Left lung (tissue), 10 donors: ENCODE measurements around the gene CD82. TPM values are rescaled to one million over a fixed set of nuclear protein-coding genes. Genes with fewer than 3 reads are reported as not detected.

Experiments used
- ATAC-seq: fragments of 200-7000 bp; cut with Tn5 transposase; one replicate; pipeline ENCODE4 v1.9.1; 2020; ENCODE audit warnings: moderate library complexity
- DNase-seq, 4 donors: peaks; one replicate each; pipeline ENCODE4 v3.0.0-alpha.2; 2013 to 2020
- H3K27ac ChIP-seq, 2 donors: fragments of 200-600 bp; sonication (generic) in 1 of 2; one replicate each; pipeline versions ENCODE4 v1.5.0 to v1.8.0; 2020 to 2021
- H3K27me3 ChIP-seq, 2 donors: fragments of 200-600 bp; sonication (generic) in 1 of 2; one replicate each; pipeline versions ENCODE4 v1.5.0 to v1.8.0; 2020 to 2021
- H3K36me3 ChIP-seq, 2 donors: fragments of 200-600 bp; sonication (generic) in 1 of 2; one replicate each; pipeline versions ENCODE4 v1.5.0 to v1.8.0; 2020 to 2021
- H3K4me1 ChIP-seq, 2 donors: fragments of 200-600 bp; one replicate each; pipeline ENCODE4 v1.8.0; 2021
- H3K4me3 ChIP-seq, 2 donors: fragments of 200-600 bp; sonication (generic) in 1 of 2; one replicate each; pipeline versions ENCODE4 v1.5.0 to v1.8.0; 2020 to 2021; ENCODE audit warnings: mild to moderate bottlenecking in 1 of 2
- H3K9me3 ChIP-seq, 2 donors: fragments of 200-600 bp; sonication (generic) in 1 of 2; one replicate each; pipeline versions ENCODE4 v1.5.0 to v1.8.0; 2020 to 2021
- CTCF ChIP-seq, 2 donors: fragments of 200-600 bp; sonication (generic) in 1 of 2; IDR thresholded peaks; one replicate each; pipeline versions ENCODE4 v1.5.0 to v1.8.0; 2021; ENCODE audit warnings: antibody characterized with exemption in 2 of 2
- intact Hi-C, 2 donors: fragments of 100-400 bp; cut with DNase I; formaldehyde crosslinking; loops; one replicate each; pipeline versions ENCODE4 v1.11.2 to v1.14.2; 2022
- polyA plus RNA-seq, 6 donors: library from polyadenylated mRNA; unstranded; fragments of 120-200 nt; gene quantifications; one replicate each; pipeline ENCODE4 v1.2.1, GENCODE V29; 2013; ENCODE audit not compliant: insufficient read length in 6 of 6
- total RNA-seq, 2 donors: library from RNA; stranded (reverse); fragmentation: NEBNext Ultra II Directional; extraction: Animal tissue kit (Norgen Biotek cat#: 25700); gene quantifications; one replicate each; pipeline ENCODE4 v1.2.1, GENCODE V29; 2021
- donor health status: DM: no; HTN: yes; CAD: no.
- donor health status: DM: no; HTN: no; CAD: no.

The CD82 gene
- total and polyA plus RNA-seq, 8 donors = 33.7 to 244 (median 54.6) TPM

GRCh38 chr11:44600839-44601383 is 35.4 kb downstream of the CD82 start:
- H3K27ac ChIP-seq = no peak overlapping the region
- DNase-seq (peak in 2 of 4 donors; percentile 80 to 91), ATAC-seq (no peak)
- H3K4me3 ChIP-seq = no peak overlapping the region
- peaks cover 0 to 67% of the 10 kb centered on the region in 2 donors for H3K36me3 ChIP-seq
- TF ChIP-seq CTCF (IDR thresholded peaks at IDR 0.05) = no peak
- H3K27me3 ChIP-seq = no peaks in the 10 kb centered on the region
- H3K4me1 ChIP-seq = peaks cover 13 to 44% of the 10 kb centered on the region in 2 donors
- no peaks in the 10 kb centered on the region for H3K9me3 ChIP-seq
- intact Hi-C loops = no loop called here

- peaks cover 7 to 36% of the 10 kb centered on the region in 2 donors for H3K4me1 ChIP-seq
- no peak for TF ChIP-seq CTCF (IDR thresholded peaks at IDR 0.05)
- no peak for ATAC-seq
Measured at GRCh38 chr11:44601471-44602370, 36.3 kb downstream of the CD82 start.

GRCh38 chr11:44602891-44603310 is 37.4 kb downstream of the CD82 start:
- TF ChIP-seq CTCF (IDR thresholded peaks at IDR 0.05) = no peak
- Histone ChIP-seq H3K36me3 (peaks cover 0 to 87% of the 10 kb centered on the region in 2 donors), H3K4me3 (no peak overlapping the region), H3K27ac (peak overlapping the region in 1 of 2 donors; percentile 55), H3K4me1 (peaks cover 7 to 33% of the 10 kb centered on the region in 2 donors), H3K27me3 (no peaks in the 10 kb centered on the region), H3K9me3 (no peaks in the 10 kb centered on the region)
- ATAC-seq (no peak), DNase-seq (no peak)
- intact Hi-C loops = no loop called here

More at GRCh38 chr11:44601471-44602370, 36.3 kb downstream of the CD82 start:
- Histone ChIP-seq H3K9me3 (no peaks in the 10 kb centered on the region), H3K27ac (peak overlapping the region in 1 of 2 donors; percentile 55), H3K4me3 (no peak overlapping the region), H3K27me3 (no peaks in the 10 kb centered on the region), H3K36me3 (peaks cover 0 to 76% of the 10 kb centered on the region in 2 donors)
- intact Hi-C loops = no loop called here
- DNase-seq = no peak

GRCh38 chr11:44604171-44604581 is 38.7 kb downstream of the CD82 start:
- ATAC-seq (peak; percentile 30), DNase-seq (peak in 1 of 4 donors; percentile 60)
- intact Hi-C loops = no loop called here
- H3K27ac ChIP-seq = peak overlapping the region in 1 of 2 donors; percentile 55
- H3K4me1 ChIP-seq = peaks cover 7 to 43% of the 10 kb centered on the region in 2 donors
- no peaks in the 10 kb centered on the region for H3K27me3 ChIP-seq
- peaks cover 0 to 94% of the 10 kb centered on the region in 2 donors for H3K36me3 ChIP-seq
- H3K4me3 ChIP-seq = no peak overlapping the region
- no peak for TF ChIP-seq CTCF (IDR thresholded peaks at IDR 0.05)
- H3K9me3 ChIP-seq = no peaks in the 10 kb centered on the region
